Activated naive CD4-positive, alpha-beta T cell treated with anti-CD3 and anti-CD28 coated beads, Interleukin-2, amount 50 U/mL, for 24 hours (primary cell): Measurements from ENCODE around the gene GULP1.

Source experiments
- H3K27ac Mint-ChIP-seq: one replicate; pipeline ENCODE4 v1.8.0; 2021; ENCODE audit warnings: mild to moderate bottlenecking, mixed read lengths
- H3K27me3 Mint-ChIP-seq: one replicate; pipeline ENCODE4 v1.8.0; 2021; ENCODE audit warnings: mixed read lengths
- H3K36me3 Mint-ChIP-seq: one replicate; pipeline ENCODE4 v1.8.0; 2021; ENCODE audit warnings: mixed read lengths
- H3K4me1 Mint-ChIP-seq: one replicate; pipeline ENCODE4 v1.8.0; 2021; ENCODE audit warnings: mixed read lengths
- H3K4me3 Mint-ChIP-seq: one replicate; pipeline ENCODE4 v1.8.0; 2021; ENCODE audit warnings: mild to moderate bottlenecking, mixed read lengths
- H3K9me3 Mint-ChIP-seq: one replicate; pipeline ENCODE4 v1.8.0; 2021; ENCODE audit warnings: mixed read lengths

GULP1 gene

DNA sequence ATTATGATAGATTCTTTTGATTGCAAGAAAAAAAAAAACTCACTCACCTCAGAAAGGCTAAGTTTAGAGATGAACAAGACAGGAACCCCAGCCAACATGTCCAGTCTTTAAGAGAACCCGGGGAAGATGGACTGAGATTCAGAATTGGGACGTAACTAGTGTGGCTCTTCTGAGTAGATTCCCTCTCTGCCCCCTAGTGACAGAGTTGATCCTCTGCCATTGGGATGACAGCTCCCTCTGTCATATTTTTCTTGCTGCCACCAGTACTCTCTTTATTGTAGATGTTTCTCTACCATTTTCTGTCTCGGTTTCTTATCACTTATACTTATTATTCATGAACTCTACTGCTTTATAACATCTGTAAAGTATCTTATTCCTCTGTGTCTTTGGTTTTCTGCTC is 77.7 kb downstream of the GULP1 start:
- Mint-ChIP-seq H3K4me3 (no peak overlapping the region), H3K27ac (no peak overlapping the region), H3K27me3 (no peaks in the 10 kb centered on the region), H3K9me3 (no peaks in the 10 kb centered on the region), H3K4me1 (no peaks in the 10 kb centered on the region), H3K36me3 (no peaks in the 10 kb centered on the region)

- Mint-ChIP-seq H3K4me3 (no peak overlapping the region), H3K4me1 (no peaks in the 10 kb centered on the region), H3K27me3 (no peaks in the 10 kb centered on the region), H3K27ac (no peak overlapping the region), H3K9me3 (no peaks in the 10 kb centered on the region), H3K36me3 (no peaks in the 10 kb centered on the region)
Observed at GRCh38 chr2:188378371-188378950, 86.8 kb downstream of the GULP1 start.

DNA sequence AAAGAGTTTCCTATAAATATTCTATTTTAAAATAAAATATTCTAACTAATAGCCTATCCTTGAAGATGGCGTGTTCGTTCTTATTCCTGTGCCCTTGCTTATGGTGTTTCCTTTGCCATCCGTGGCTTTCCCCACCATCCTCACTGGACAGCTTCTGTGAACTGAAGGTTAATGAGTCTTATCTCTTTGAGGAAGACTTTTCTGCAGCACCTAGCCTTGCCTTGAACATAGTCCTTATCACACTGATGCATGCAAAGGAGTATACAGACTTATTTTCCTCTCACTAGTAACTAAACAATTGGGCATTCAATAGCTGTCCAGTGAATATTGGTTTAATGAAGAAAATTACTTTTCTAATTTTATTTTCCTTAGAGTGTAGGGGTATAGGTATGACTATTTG is 88.1 kb downstream of the GULP1 start:
- Mint-ChIP-seq H3K4me3 (no peak overlapping the region), H3K4me1 (no peaks in the 10 kb centered on the region), H3K27ac (no peak overlapping the region), H3K9me3 (no peaks in the 10 kb centered on the region), H3K27me3 (peaks cover 1% of the 10 kb centered on the region), H3K36me3 (no peaks in the 10 kb centered on the region)

DNA sequence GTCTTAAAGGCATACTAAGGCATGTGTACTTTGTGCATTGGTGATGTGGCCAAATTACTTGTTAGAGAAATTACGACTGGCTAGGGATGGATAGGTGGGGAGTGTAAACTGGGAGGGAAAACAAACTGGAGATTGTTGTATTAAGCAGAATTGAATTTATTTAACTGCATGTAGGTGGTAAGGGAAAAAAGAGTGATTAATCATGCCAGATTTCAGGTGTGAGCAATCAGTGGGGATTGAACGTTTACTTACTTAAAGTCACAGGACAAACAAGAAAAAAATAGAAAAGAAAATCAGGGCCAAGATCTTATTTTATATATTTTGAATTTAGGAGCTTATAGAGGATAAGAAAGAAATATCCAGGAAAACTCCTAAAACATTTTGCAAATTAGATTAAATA is 88.6 kb downstream of the GULP1 start:
- Mint-ChIP-seq H3K9me3 (no peaks in the 10 kb centered on the region), H3K27ac (no peak overlapping the region), H3K36me3 (no peaks in the 10 kb centered on the region), H3K4me1 (no peaks in the 10 kb centered on the region), H3K4me3 (no peak overlapping the region), H3K27me3 (peaks cover 1% of the 10 kb centered on the region)

GRCh38 chr2:188381614-188382013 is 89.9 kb downstream of the GULP1 start:
- no peaks in the 10 kb centered on the region for H3K4me1 Mint-ChIP-seq

GRCh38 chr2:188382107-188382506 is 90.4 kb downstream of the GULP1 start:
- Mint-ChIP-seq H3K4me1 (no peaks in the 10 kb centered on the region), H3K27me3 (peaks cover 1% of the 10 kb centered on the region), H3K27ac (no peak overlapping the region), H3K9me3 (no peaks in the 10 kb centered on the region), H3K36me3 (no peaks in the 10 kb centered on the region), H3K4me3 (no peak overlapping the region)

More at GRCh38 chr2:188381614-188382013, 89.9 kb downstream of the GULP1 start:
- no peaks in the 10 kb centered on the region for H3K9me3 Mint-ChIP-seq
- H3K27me3 Mint-ChIP-seq, result peaks cover 1% of the 10 kb centered on the region
- no peaks in the 10 kb centered on the region for H3K36me3 Mint-ChIP-seq
- no peak overlapping the region for H3K27ac Mint-ChIP-seq
- no peak overlapping the region for H3K4me3 Mint-ChIP-seq

DNA sequence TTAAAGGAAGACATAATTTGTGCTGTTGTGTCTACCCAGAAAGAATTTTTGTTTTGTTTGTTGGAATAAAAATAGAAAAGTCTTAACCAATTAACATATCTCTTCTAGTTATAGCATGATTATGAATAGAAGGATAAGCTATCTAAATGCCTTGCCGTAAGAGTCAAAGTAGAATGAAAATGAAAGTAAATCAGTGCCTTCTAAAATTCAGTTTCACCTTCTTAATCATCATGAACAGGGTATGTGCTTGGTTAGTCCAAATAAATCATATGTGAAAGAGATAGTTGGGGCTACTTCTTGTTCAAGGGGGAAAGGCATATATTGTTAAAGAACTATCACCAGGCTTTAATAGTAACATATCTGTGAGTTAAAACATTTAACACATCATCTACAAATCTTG is 91.5 kb downstream of the GULP1 start:
- Mint-ChIP-seq H3K9me3 (no peaks in the 10 kb centered on the region), H3K4me3 (no peak overlapping the region), H3K27me3 (peaks cover 1% of the 10 kb centered on the region), H3K27ac (no peak overlapping the region), H3K4me1 (no peaks in the 10 kb centered on the region), H3K36me3 (no peaks in the 10 kb centered on the region)

- Mint-ChIP-seq H3K9me3 (no peaks in the 10 kb centered on the region), H3K4me3 (no peak overlapping the region), H3K27me3 (peaks cover 1% of the 10 kb centered on the region), H3K36me3 (no peaks in the 10 kb centered on the region), H3K4me1 (no peaks in the 10 kb centered on the region), H3K27ac (no peak overlapping the region)
Observed at GRCh38 chr2:188385857-188386256, 94.2 kb downstream of the GULP1 start.

DNA sequence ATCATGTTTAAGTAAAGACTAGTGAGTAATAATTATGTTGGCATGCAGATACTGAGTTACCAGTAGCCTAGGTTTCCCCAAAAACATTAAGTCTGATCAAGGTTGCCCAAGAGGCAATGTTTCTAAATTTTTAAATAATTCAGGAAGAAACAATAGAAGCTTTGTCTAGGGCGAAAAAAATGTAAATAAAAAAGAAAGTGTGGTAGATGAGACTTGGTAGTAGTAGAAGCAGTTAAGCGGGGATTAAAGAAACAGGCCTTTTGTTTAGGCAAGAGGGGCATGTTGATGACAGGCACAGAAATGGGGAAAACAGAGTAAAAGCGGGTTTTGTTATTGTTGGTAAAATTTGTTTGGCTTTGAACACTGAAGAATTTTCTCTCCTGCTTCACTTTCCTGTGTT is 97.2 kb downstream of the GULP1 start:
- Mint-ChIP-seq H3K4me1 (no peaks in the 10 kb centered on the region), H3K36me3 (no peaks in the 10 kb centered on the region), H3K4me3 (no peak overlapping the region), H3K27me3 (peaks cover 1% of the 10 kb centered on the region), H3K9me3 (peaks cover 7% of the 10 kb centered on the region), H3K27ac (no peak overlapping the region)

DNA sequence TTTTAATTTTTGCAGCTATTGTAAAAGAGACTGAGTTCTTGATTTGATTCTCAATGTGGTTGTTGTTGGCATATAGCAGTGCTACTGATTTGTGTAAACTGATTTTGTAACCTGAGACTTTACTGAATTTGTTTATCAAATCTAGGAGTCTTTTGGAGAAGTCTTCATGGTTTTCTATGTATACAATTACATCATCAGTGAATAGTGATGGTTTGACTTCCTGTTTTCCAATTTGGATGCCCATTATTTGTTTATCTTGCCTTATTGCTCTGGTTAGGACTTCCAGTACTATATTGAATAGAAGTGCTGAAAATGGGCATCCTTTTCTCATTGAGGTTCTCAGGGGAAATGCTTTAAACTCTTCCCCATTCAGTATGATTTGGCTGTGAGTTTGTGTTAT is 99.7 kb downstream of the GULP1 start:
- H3K36me3 Mint-ChIP-seq, result no peaks in the 10 kb centered on the region
- no peaks in the 10 kb centered on the region for H3K4me1 Mint-ChIP-seq
- peaks cover 7% of the 10 kb centered on the region for H3K9me3 Mint-ChIP-seq
- no peaks in the 10 kb centered on the region for H3K27me3 Mint-ChIP-seq
- no peak overlapping the region for H3K4me3 Mint-ChIP-seq
- H3K27ac Mint-ChIP-seq, result no peak overlapping the region

DNA sequence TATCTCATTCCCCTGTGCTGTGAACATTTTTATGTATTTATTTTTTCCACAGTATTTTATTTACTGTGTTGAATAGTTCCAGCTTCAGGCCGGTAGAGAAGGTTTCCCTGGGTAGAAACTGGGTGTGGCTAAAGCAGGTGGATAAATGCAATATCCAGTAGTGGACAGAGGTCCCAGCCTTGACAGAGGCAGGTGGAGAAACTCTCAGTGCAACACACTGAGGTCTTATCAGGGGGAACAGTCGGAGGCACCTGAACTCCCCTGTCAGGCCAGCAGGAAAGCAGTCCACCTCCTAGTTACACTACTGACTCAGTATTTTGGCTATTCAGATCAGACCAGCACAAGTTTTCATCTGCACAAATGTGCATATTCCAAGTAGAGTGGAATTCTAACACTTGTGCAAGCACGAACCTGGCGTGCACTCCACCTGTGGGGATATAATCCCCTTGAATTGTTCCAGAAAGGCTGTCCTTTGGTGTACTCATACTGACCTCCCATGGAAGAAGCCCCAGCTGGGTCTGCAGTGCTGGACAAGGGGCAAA is 103.3 kb downstream of the GULP1 start:
- H3K9me3 Mint-ChIP-seq, result peaks cover 12% of the 10 kb centered on the region
- H3K27me3 Mint-ChIP-seq, result peaks cover 2% of the 10 kb centered on the region
- H3K27ac Mint-ChIP-seq, result no peak overlapping the region
- no peaks in the 10 kb centered on the region for H3K4me1 Mint-ChIP-seq
- no peak overlapping the region for H3K4me3 Mint-ChIP-seq
- no peaks in the 10 kb centered on the region for H3K36me3 Mint-ChIP-seq

DNA sequence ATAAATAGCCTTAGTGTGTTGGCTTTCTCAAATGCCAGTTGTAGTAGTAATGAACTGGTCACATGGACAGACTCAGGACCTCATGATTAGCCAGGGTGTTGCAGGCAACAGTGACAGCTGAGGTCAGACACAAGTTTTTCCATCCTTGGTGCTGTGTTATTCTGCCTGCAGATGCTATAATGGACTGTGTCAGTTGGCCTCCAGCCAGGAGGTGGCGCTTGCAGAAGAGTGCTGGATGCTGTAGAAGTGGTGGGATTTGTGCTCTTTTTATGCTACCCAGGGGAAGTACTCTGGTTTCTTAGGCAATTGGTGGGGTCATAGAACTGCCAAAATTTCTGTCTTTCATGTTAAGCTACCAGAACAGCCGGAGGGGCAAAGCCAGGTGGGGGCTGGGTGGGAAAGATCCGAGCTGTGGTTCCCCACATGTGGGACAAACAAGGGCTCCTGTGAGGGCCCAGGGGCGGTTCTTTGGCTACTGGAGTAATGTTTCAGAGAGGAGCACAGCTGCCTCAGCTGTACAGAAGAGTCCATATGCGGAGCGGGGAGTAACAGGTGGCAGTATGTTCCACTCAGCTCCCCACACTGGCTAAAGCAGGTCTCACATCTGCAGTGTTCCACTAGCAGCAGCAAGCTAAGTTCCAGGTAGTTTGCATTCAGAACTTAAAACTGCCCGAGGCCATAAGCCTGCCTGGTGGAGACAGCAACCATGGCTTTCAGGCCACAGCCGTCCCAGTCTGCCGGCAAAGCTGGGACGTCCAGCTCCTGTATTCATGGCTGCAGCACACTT is 104.4 kb downstream of the GULP1 start:
- H3K27me3 Mint-ChIP-seq, result peaks cover 2% of the 10 kb centered on the region
- H3K4me1 Mint-ChIP-seq, result no peaks in the 10 kb centered on the region
- no peak overlapping the region for H3K27ac Mint-ChIP-seq
- H3K4me3 Mint-ChIP-seq, result no peak overlapping the region
- H3K9me3 Mint-ChIP-seq, result peaks cover 11% of the 10 kb centered on the region
- H3K36me3 Mint-ChIP-seq, result no peaks in the 10 kb centered on the region

DNA sequence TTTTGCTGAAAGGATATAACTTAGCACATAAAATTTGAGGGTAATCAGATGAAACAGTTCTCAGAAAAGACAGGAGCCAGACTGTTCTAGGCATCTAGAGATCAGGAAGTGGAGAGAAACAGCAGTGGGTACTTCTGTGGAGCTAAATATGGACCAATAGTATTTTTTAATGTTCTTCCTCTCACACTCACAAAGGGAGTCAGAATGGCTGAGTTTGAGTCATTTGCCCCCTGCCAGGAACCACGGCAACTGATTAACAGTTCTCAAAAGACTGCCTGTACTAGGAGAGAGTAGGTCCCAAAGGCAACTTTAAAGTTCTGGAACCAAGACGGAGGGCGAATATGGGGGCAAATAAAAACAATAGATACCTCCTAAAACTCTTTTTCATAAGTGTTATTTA is 107.5 kb downstream of the GULP1 start:
- no peak overlapping the region for H3K27ac Mint-ChIP-seq
- no peaks in the 10 kb centered on the region for H3K4me1 Mint-ChIP-seq
- H3K27me3 Mint-ChIP-seq, result peaks cover 2% of the 10 kb centered on the region
- peaks cover 5% of the 10 kb centered on the region for H3K9me3 Mint-ChIP-seq
- H3K4me3 Mint-ChIP-seq, result no peak overlapping the region
- H3K36me3 Mint-ChIP-seq, result no peaks in the 10 kb centered on the region

- H3K9me3 Mint-ChIP-seq, result peaks cover 5% of the 10 kb centered on the region
- H3K36me3 Mint-ChIP-seq, result peaks cover 2% of the 10 kb centered on the region
Observed at GRCh38 chr2:188403676-188404075, 112.0 kb downstream of the GULP1 start.

DNA sequence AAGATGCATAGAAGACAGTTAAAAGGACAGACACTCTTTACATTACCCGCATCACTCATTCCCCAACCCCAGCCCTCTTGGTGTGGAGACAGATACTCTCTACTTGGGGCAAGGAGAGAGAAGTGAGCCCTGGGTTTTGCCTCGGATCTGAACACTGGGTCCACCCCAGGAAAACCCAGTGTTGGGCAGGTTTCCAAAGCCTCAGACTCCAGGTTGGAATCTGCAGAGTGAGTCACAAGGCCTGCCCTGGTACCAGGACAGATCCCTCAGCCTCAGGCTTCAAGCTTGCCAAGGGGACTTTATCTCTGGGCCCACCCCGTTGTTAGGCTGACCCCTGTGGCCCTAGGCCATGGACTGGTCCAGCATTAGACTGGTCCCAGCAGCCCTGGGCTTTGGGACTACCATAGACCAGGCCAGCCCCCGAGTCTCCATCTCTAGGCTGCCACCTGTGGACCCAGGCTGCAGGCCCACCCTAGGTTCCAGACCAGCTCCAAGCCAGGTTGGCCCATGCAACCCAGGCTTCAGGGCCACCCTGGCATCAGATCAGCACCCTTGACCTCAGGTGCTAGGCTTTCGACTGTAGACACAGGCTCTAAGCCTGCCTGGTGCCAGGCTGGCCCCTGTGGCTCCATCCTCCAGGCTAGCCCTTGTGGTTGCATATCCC is 112.8 kb downstream of the GULP1 start:
- Mint-ChIP-seq H3K36me3 (peaks cover 2% of the 10 kb centered on the region), H3K27ac (no peak overlapping the region), H3K4me1 (no peaks in the 10 kb centered on the region), H3K9me3 (peaks cover 5% of the 10 kb centered on the region), H3K4me3 (no peak overlapping the region), H3K27me3 (no peaks in the 10 kb centered on the region)

More at GRCh38 chr2:188403676-188404075, 112.0 kb downstream of the GULP1 start:
- Mint-ChIP-seq H3K4me3 (no peak overlapping the region), H3K4me1 (no peaks in the 10 kb centered on the region), H3K27ac (no peak overlapping the region), H3K27me3 (no peaks in the 10 kb centered on the region)

- peaks cover 5% of the 10 kb centered on the region for H3K9me3 Mint-ChIP-seq
- no peak overlapping the region for H3K4me3 Mint-ChIP-seq
- H3K4me1 Mint-ChIP-seq, result no peaks in the 10 kb centered on the region
- H3K36me3 Mint-ChIP-seq, result peaks cover 2% of the 10 kb centered on the region
- H3K27ac Mint-ChIP-seq, result no peak overlapping the region
- H3K27me3 Mint-ChIP-seq, result no peaks in the 10 kb centered on the region
Observed at GRCh38 chr2:188406414-188406813, 114.7 kb downstream of the GULP1 start.
